Stomach smooth muscle (tissue), 2 donors: ENCODE results near the gene PXT1.

Experiments used
- H3K27ac ChIP-seq: one replicate; pipeline ENCODE4 v1.7.0; 2013; ENCODE audit warnings: mild to moderate bottlenecking, low read length, inconsistent platforms
- H3K27me3 ChIP-seq, 2 donors: one replicate each; pipeline ENCODE4 v1.7.0; 2013; ENCODE audit warnings: low read length in 2 of 2; ENCODE audit not compliant: insufficient read depth in 2 of 2, control insufficient read depth in 1 of 2
- H3K36me3 ChIP-seq, 2 donors: one replicate each; pipeline ENCODE4 v1.7.0; 2013; ENCODE audit warnings: low read length in 2 of 2; ENCODE audit not compliant: control insufficient read depth in 2 of 2, insufficient read depth in 2 of 2
- H3K4me1 ChIP-seq: one replicate; pipeline ENCODE4 v1.7.0; 2013; ENCODE audit warnings: low read length; ENCODE audit not compliant: control insufficient read depth, insufficient read depth
- H3K4me3 ChIP-seq, 2 donors: one replicate each; pipeline ENCODE4 v1.7.0; 2013; ENCODE audit warnings: low read length in 2 of 2
- H3K9ac ChIP-seq, 2 donors: one replicate each; pipeline ENCODE4 v1.7.0; 2013; ENCODE audit warnings: low read length in 2 of 2, mild to moderate bottlenecking in 1 of 2
- H3K9me3 ChIP-seq, 2 donors: one replicate each; pipeline ENCODE4 v1.7.0; 2013; ENCODE audit warnings: low read length in 2 of 2; ENCODE audit not compliant: control insufficient read depth in 2 of 2
- donor health status: healthy.
- donor health status: Pancreatic carcinoma.

Gene PXT1

DNA sequence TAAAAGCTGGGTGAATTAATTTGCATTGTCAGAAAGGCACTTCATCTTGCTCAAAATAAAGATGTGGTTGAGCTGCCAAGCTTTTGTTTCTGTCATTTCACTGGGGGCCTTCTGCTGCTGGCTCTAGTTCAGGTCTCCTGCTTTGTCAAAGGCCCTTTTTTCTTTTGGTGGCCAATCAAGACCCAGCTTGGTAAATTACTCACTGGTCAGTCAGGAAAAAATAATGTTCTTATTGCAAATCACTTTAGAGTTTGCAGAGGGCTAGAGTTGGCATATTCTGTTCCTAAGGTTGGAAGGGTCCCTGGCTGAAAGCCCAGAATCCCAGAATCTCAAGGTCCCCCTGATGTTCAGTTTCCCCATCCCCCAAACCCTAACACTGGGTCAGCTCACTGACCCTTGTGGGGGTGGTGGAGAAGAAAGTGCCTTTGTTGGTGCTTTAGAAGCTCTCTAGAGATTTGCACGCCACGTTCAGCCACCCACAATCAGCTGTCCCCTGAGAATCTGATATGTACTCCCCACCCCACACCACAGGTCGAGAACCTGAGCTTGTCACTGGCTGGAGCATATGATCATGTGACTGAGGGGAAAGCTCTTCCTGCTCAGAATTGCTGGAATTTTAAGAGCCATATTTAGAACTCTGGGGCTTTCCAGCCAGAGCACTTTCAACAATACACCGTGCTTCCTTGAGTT, 84.3 kb downstream of the PXT1 start:
- Histone ChIP-seq H3K36me3 (no peaks in the 10 kb centered on the region), H3K27ac (no peak overlapping the region), H3K9me3 (no peaks in the 10 kb centered on the region), H3K4me3 (no peak overlapping the region), H3K9ac (no peak overlapping the region), H3K4me1 (peaks cover 7% of the 10 kb centered on the region), H3K27me3 (no peaks in the 10 kb centered on the region)

- H3K9ac ChIP-seq = no peak overlapping the region
- no peaks in the 10 kb centered on the region for H3K9me3 ChIP-seq
- no peak overlapping the region for H3K4me3 ChIP-seq
- no peaks in the 10 kb centered on the region for H3K36me3 ChIP-seq
- no peak overlapping the region for H3K27ac ChIP-seq
- peaks cover 7% of the 10 kb centered on the region for H3K4me1 ChIP-seq
- H3K27me3 ChIP-seq = no peaks in the 10 kb centered on the region
Observed at GRCh38 chr6:36357872-36358225, 84.8 kb downstream of the PXT1 start.

DNA sequence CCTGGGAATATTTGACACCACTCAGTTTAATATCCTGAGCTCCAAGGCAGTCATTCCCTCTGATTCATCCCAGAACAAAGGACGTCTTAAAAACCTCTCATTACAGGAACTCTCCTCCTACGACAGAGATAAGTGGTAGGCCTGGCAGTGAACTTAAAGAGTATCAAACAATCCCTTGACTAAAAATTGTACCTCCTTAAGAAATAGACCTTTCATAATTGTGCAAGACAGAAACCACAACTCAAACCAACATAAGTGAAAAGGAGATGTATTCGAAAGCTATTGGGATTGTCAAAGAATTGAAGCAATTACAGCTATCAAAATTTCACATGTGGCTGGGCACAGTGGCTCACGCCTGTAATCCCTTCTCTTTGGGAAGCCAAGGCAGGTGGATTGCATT, 86.8 kb downstream of the PXT1 start:
- Histone ChIP-seq H3K9me3 (no peaks in the 10 kb centered on the region), H3K4me3 (no peak overlapping the region), H3K27me3 (no peaks in the 10 kb centered on the region), H3K9ac (no peak overlapping the region), H3K27ac (no peak overlapping the region), H3K4me1 (peaks cover 7% of the 10 kb centered on the region), H3K36me3 (no peaks in the 10 kb centered on the region)

GRCh38 chr6:36353411-36353915, 89.2 kb downstream of the PXT1 start:
- H3K9me3 ChIP-seq = no peaks in the 10 kb centered on the region
- H3K9ac ChIP-seq = no peak overlapping the region
- H3K4me1 ChIP-seq = peaks cover 3% of the 10 kb centered on the region
- H3K4me3 ChIP-seq = no peak overlapping the region
- no peaks in the 10 kb centered on the region for H3K36me3 ChIP-seq
- no peak overlapping the region for H3K27ac ChIP-seq
- no peaks in the 10 kb centered on the region for H3K27me3 ChIP-seq

GRCh38 chr6:36352477-36353157, 90.0 kb downstream of the PXT1 start:
- no peaks in the 10 kb centered on the region for H3K36me3 ChIP-seq
- no peak overlapping the region for H3K4me3 ChIP-seq
- H3K9me3 ChIP-seq = no peaks in the 10 kb centered on the region
- no peak overlapping the region for H3K27ac ChIP-seq
- H3K9ac ChIP-seq = no peak overlapping the region
- H3K27me3 ChIP-seq = no peaks in the 10 kb centered on the region
- H3K4me1 ChIP-seq = no peaks in the 10 kb centered on the region

DNA sequence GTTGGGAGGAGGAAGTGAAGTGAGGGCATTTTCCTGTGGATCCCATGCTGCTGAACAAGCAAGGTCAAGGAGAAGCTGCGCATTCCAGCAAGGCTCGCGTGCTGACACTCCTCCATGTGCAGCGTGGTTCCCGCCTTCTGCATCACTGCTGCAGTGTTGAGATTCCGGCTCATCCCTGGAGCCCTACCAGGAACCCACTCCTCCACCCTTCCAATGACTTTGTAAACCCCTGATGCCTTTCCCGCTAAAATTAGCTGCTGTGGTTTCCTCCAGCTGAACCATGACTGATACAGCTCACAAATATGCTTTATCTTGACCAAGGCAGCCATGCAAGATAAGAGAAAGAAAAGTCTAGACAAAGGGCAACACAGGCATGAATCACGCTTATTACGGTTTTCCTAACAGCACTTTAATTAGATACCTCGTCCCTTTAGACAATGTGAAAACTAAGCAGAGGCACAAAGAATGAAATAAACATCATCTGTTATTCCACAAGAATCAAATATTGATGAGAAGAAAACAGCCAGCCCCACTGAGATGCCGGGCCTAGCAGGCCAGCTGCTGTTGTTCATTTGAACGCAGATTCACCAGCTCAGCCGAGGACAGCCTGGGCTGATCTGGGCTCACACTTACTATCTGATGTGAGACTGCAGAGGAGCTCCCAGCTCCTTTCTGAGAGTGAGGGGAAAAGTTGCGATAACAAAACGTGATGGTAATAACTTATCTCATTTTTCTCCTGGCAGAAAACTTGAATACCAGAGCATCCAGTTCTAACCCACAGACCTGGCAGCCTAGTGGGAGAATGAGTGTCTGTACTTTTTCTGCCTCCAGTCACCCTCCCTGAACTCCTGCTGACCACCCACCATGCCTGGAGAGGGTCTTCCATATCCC, 91.7 kb downstream of the PXT1 start:
- Histone ChIP-seq H3K36me3 (no peaks in the 10 kb centered on the region), H3K4me1 (no peaks in the 10 kb centered on the region), H3K9ac (no peak overlapping the region), H3K9me3 (no peaks in the 10 kb centered on the region), H3K27me3 (no peaks in the 10 kb centered on the region), H3K27ac (no peak overlapping the region), H3K4me3 (no peak overlapping the region)

DNA sequence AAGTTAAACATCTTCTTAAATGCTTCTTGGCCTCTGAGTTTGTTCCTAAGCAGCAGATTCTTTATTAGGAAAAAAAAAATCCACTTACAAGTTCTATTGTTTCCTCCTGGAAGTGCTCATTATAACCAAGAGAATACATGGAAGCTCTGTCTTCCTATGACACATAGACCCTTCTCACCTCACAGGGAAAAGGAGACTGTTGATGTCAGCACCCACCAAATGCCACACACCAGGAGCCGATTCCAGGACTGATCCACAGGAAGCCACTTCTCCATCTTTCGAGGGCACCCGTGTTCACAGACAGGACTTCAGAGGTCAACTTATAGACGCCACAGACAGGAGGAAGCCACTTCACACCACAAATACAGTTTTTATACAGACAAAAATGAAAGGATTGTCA, 92.6 kb downstream of the PXT1 start:
- H3K4me3 ChIP-seq = no peak overlapping the region
- H3K9me3 ChIP-seq = no peaks in the 10 kb centered on the region
- peaks cover 5% of the 10 kb centered on the region for H3K4me1 ChIP-seq
- no peaks in the 10 kb centered on the region for H3K36me3 ChIP-seq
- no peak overlapping the region for H3K9ac ChIP-seq
- H3K27ac ChIP-seq = no peak overlapping the region
- no peaks in the 10 kb centered on the region for H3K27me3 ChIP-seq

DNA sequence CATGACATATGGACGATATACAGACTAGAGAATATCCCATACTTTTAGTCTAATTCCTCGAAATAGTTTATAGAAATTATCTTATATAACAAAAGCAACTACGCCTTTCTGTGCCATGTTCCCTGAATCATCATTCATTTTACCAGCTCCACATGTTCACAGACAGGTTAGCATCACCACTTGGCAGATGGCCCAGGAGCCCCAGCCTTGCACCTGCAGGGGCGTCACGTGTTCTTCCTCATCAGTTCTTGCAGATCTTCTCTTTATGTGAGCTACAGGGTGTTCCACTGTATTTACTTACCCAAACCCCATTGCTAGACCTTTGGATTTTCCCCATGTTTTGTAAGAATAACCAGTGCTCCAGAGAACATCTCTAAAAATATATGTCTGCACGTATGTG, 93.4 kb downstream of the PXT1 start:
- no peaks in the 10 kb centered on the region for H3K9me3 ChIP-seq
- no peak overlapping the region for H3K4me3 ChIP-seq
- no peak overlapping the region for H3K27ac ChIP-seq
- no peaks in the 10 kb centered on the region for H3K36me3 ChIP-seq
- no peaks in the 10 kb centered on the region for H3K27me3 ChIP-seq
- no peak overlapping the region for H3K9ac ChIP-seq
- H3K4me1 ChIP-seq = peaks cover 5% of the 10 kb centered on the region

- Histone ChIP-seq H3K36me3 (no peaks in the 10 kb centered on the region), H3K27ac (no peak overlapping the region), H3K9me3 (no peaks in the 10 kb centered on the region), H3K9ac (no peak overlapping the region), H3K27me3 (no peaks in the 10 kb centered on the region), H3K4me3 (no peak overlapping the region), H3K4me1 (peaks cover 5% of the 10 kb centered on the region)
Observed at GRCh38 chr6:36347621-36348020, 95.0 kb downstream of the PXT1 start.

GRCh38 chr6:36346486-36347273, 96.0 kb downstream of the PXT1 start:
- Histone ChIP-seq H3K27ac (no peak overlapping the region), H3K4me1 (peaks cover 5% of the 10 kb centered on the region), H3K9ac (no peak overlapping the region), H3K9me3 (no peaks in the 10 kb centered on the region), H3K36me3 (no peaks in the 10 kb centered on the region), H3K27me3 (peaks cover 0 to 2% of the 10 kb centered on the region in 2 donors), H3K4me3 (no peak overlapping the region)
